ENCODE data around the gene GALNT1.

GRCh38 chr18:35609236-35609635, 27.7 kb downstream of the GALNT1 start:
- no peak for TF ChIP-seq POLR2A (IDR thresholded peaks at IDR 0.05)
- TF ChIP-seq CTCF (IDR thresholded peaks at IDR 0.05): no peak

All from vagina (tissue), 2 donors.